Stimulated activated CD4-positive, alpha-beta T cell treated with anti-CD3 and anti-CD28 coated beads, Interleukin-15, amount 100 ng/mL, for 48 hours (primary cell): Measurements from ENCODE around the gene SLC16A3.
"Not testable (repeated sequence)": the region's sequence is repeated elsewhere in the genome, so short reads cannot be mapped to it uniquely, and the experiment has no call there.

Source experiments
- DNase-seq, 2 donors: peaks; one replicate each; pipeline ENCODE4 v3.0.0-alpha.2; 2020; ENCODE audit warnings: low read depth in 2 of 2

Gene SLC16A3

DNA sequence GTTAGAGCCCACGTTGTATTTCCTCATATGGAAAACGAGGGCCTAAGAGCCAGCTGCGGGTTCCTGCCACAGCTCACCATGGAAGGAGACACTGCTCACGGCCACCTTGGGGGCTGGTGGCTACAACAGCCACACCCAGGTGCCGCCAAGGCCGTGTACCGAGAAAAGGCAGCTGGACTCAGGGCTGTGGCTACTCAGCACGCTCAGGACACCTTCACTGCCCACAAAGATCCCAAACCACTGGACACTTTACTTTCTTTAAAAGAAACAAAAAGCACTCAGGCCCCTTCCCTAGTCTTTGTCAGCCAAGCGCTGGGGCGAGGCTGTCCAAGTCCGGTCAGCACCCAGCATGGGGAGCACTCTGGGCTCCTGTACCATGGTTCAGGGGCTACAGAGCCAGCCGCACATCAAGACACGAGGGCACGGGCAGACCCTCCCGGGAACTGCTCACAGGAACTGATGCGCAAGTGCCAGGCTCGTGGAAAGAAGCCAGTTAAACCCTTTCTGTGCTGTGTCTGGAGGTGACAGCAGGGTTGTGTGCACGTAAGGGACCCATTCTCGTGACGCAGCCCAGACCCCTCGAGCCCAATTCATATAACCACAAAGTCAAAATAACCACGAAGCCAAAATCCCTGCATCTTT is 18.5 kb downstream of the SLC16A3 start:
- no peak for DNase-seq

DNA sequence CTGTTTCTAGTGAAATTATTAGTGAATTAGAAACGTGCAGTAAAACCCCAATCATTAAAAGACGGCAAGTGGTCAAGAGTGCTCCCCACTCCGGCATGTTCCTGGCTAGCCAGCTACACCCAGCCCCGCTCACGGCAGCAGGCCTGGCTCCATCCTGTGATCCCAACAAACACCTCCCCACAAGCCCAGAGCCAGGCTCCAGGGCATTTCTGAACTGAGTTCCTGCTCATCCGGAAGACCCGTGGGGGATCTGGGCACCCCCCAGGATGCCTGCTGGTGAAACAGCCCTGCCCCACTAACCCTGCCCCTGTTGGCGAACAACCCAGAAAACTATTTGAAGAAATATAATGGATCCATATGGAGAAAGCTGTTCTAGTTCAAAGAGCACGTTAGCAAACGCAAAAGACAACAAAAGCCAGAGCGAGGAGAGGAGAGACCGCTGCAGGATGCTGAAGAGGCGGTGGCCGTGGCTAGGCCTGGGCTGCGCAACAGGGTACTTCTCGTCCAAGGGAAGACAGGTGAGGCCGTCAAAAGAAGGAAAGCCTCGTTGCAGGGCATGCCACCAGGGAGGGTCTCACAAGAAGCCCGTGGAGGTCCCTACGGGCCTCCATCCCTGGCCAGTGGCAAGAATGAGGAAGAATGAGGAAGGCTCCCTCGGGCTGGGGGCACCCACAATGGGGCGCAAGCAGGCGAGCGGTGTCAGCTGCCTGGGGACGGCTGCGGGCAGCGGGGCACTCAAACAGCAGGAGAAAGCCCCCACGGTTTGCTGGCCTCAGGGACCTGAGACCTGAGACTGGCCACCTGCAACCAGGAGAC is 19.2 kb downstream of the SLC16A3 start:
- DNase-seq: no peak

DNA sequence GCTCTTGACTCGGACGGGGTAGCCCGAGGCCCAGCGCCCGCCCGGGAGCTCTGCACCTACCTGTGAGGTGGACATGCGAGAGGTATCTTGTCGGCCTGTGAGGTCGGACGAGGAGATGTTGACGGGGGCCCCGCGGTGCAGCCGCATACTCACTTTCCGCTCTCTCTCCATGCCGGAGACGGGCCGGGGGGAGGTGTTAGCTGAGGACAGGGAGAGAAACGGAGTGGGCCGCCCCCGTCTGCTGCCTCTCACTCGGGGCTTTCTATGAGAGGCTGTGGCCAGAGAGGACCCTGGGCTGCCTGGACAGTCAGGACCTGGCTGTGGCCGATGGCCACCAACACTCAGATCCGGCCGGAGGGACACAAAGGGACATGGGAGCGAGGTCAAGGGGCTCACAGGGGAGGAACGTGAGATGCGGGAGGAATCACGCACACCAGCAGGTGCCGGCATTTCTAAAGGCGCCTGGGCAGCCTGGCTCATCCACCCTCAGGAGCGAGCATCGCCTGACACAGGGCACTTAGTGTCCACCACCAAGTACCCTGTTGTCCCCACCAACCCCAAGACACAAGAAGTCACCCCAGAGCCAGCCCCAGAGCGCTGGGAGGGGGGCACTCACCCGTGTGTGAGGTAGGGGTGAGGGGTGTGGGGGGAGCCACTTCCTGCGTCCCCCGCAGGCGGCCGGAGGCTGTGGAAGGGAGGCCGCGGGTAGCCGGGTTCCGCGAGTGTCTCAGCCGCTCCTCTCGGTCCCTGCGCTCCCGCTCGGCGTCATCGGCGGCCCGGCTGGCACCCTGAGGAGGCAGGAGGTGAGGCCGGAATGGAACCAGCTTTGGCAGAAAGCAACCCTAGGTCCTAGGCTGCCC is 20.2 kb downstream of the SLC16A3 start:
- no peak for DNase-seq

DNA sequence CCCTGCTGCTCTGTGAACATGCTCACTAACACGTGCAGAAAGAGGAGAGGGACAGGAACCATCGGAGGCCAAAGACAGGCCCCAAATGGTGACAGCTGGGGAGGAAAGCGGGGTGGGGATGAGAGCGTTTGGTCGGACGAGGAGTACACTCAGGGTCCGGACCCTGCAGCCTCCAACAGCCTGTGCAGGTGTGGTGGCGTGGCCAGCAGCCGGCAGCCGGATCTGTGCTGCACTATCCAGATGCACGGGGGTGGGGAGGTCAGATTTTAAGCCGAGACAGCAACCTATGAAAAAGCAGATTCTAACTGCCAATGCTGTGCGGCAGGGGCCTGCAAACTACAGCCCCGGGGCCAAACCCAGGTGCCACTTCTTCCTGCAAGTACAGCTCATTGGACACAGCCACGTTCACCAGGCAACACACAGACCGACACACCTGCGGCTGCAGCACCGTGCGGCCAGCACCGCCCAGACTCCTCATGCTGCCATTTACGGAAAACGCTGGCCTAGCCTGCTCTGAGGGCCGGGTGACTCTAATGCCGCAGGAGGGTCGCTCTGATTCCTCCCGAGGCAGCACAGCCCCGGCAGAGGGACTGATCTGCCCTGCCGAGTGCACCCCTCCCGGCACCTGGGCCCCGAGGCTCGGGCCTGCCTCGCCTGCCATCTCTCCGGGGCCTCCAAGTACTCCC is 21.2 kb downstream of the SLC16A3 start:
- no peak for DNase-seq

DNA sequence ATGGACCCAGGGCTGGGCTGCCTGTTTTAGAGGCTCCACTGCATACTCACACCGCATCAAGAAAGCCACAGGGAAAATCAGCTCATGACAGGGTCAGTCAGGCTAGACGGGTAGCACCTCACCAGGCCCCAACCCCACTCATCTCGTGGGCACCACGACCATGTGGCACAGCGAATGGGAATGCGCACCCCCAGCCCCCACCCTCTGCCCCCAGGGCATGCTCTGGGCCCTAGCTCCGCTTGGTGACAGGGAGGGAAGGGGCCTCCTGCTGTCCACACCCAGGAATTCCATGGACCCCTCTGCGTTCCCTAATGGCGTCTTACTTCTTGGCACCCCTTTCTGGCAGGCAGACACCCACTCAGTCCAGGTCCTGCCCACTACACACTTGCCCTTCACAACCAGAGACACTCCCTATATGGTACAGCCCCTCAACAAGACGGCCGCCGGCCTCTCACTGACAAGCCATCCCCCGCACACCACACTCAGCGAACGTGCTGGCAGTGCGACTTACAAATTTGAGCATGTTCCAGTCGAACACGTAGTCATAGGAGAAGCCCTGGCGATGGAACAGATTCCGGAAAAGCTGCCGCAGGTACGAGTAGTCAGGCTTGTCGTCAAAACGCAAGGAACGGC is 22.1 kb downstream of the SLC16A3 start:
- no peak for DNase-seq

DNA sequence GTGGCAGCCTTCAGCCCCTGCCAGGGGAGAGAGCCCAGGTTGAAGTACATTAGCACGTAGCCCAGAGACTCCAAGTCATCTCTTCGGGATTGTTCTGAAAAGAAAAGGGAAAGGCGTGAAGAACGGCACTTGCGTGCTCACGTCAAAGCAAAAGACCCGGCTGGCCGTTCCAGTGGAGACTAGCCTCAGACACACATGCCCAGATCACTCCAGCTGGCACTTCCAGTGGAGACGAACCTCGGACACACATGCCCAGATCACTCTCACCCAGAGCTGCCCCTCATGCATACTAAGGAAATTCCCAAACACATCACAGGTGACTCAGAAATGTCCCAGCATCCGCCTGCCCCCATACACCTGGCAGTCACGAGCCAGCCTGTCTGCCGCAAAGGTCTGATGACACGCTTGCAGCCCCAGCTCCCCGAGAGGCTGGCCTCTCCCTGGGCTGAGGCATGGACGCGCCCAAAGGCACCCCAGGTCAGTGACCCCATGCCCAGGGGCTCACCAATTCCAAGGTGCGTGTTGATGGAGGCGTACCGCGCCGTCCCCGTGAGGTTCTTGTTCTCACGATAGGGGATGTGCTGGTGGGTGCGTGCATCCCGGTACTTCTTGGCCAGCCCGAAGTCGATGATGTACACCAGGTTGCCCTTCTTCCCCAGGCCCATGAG is 23.8 kb downstream of the SLC16A3 start:
- DNase-seq: no peak

DNA sequence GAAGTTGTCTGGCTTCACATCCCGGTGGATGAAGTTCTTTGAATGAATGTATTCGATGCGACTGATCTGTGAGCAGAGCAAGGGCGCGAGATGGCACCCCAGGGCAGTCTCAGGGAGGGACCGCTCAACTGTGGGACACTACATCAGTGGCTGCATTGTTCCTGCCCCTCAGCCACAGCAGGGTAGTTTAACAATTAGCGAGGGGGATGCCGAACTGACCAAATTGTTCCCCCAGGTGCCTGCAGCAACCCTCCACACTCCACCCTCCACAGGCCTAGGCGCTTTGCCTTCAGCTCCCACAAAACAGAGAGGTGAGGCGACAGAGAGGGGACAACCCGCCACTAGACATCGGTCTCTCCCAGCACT is 24.3 kb downstream of the SLC16A3 start:
- DNase-seq: no peak

DNA sequence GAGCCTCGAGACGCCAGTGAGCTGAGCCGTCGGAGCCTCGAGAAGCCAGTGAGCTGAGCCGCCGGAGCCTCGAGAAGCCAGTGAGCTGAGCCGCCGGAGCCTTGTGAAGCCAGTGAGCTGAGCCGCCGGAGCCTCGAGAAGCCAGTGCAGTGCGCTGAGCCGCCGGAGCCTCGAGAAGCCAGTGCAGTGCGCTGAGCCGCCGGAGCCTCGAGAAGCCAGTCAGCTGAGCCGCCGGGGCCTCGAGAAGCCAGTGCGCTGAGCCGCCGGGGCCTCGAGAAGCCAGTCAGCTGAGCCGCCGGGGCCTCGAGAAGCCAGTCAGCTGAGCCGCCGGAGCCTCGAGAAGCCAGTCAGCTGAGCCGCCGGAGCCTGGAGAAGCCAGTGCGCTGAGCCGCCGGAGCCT is 25.3 kb downstream of the SLC16A3 start:
- not testable (repeated sequence) for DNase-seq

DNA sequence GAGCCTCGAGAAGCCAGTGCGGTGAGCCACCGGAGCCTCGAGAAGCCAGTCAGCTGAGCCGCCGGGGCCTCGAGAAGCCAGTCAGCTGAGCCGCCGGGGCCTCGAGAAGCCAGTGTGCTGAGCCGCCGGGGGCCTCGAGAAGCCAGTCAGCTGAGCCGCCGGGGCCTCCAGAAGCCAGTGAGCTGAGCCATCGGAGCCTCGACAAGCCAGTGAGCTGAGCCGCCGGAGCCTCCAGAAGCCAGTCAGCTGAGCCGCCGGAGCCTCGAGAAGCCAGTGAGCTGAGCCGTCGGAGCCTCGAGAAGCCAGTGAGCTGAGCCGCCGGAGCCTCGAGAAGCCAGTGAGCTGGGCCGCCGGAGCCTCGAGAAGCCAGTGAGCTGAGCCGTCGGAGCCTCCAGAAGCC is 25.9 kb downstream of the SLC16A3 start:
- not testable (repeated sequence) for DNase-seq

DNA sequence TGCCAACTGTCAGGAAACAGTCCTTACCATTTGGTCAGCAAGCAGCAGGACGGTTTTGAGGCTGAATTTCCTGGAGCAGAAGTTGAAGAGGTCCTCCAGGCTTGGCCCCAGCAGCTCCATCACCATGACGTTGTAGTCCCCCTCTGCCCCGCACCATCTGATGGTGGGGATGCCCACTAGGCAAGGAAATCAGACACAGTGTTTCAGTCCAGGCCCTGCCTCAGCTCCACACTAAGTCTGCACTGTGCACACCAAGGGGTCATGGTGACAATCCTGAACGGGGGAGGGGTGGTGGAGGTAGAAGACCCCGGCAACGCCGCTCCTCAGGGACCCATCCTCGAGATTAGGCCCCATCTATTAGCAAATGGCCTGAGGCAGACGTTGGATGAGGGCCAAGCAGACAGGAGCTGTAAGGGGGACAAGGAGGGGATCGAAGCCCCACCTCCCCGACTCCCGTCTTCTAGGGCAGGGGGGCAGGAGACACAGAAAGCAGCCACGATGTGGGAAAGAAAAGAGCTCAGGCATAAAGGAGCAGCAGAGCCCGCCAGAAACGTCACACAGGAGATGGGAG is 26.6 kb downstream of the SLC16A3 start:
- DNase-seq: no peak

DNA sequence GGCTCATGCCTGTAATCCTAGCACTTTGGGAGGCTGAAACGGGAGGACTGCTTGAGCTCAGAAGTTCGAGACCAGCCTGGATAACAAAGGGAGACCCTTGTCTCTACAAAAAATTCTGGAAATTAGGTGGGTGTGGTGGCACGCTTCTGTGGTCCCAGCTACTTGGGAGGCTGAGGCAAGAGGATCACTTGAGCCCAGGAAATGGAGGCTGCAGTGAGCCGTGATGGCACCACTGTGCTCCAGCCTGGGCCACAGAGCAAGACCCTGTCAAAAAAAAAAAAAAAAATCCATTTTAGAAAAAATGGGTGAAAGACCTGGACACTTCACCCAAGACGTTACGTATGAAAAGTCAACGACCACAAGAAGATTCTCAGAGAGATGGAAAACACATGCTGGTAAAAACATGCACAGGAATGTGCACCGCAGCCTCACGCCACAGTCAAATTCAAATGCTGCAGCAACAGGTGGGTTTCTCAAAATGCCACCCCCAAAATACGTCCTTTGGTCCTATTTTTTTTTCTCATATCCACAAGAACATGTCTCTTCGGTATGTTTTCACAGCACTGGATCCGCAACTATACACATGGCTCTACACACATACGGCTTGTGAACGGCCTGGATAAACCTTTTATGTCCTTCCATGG is 27.5 kb downstream of the SLC16A3 start:
- no peak for DNase-seq

DNA sequence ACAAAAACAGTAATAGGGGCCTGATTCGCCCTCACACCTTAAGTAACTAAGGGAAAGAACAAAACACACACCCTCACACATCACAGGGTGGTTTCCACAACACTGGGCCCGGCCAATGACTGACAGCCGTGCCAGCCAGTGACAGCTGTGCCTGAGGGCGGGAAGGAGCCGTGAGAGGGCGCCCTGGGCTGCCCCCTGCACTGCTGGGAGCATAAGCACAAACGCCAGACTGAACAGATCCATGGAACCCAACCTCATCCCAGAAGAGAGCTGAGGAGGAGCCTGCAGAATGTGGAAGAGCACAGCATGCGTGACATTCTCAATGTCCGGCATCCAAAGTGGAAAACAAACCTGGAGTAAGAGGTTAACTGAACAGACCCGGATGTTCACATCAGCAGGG is 28.6 kb downstream of the SLC16A3 start:
- DNase-seq: no peak

DNA sequence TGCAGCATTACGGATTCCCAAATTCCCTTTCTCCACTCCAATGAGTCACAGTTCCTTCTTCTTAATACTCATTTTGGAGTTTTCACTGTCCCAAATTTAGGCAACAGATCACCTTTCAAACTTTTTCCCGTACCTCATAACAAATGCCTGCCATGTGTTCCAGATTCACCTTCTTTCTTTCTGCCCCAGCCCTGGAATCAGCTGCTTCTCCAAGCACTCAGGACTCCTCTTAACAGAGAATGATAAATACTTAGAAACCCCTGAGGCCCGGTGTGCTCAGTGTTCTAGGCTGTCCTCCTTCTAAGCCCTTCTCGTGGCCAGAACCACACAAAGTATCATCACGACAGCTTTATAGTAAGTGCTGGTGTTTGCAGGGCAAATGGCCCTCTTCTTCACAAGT is 29.7 kb downstream of the SLC16A3 start:
- no peak for DNase-seq

DNA sequence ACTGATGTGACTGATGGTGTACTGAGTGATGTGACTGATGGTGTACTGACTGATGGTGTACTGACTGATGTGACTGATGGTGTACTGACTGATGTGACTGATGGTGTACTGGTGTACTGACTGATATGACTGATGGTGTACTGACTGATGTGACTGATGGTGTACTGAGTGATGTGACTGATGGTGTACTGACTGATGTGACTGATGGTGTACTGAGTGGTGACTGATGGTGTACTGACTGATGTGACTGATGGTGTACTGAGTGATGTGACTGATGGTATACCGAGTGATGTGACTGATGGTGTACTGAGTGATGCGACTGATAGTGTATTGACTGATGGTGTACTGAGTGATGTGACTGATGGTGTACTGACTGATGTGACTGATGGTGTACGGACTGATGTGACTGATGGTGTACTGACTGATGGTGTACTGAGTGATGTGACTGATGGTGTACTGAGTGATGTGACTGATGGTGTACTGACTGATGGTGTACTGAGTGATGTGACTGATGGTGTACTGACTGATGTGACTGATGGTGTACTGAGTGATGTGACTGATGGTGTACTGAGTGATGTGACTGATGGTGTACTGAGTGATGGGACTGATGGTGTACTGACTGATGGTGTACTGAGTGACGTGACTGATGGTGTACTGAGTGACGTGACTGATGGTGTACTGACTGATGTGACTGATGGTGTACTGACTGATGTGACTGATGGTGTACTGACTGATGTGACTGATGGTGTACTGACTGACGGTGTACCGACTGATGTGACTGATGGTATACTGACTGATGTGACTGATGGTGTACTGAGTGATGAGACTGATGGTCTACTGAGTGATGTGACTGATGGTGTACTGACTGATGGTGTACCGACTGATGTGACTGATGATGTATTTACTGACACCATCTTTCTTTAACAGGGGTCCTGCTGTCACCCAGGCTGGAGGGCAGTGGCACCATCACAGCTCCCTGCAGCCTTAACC is 31.4 kb downstream of the SLC16A3 start:
- not testable (repeated sequence) for DNase-seq

DNA sequence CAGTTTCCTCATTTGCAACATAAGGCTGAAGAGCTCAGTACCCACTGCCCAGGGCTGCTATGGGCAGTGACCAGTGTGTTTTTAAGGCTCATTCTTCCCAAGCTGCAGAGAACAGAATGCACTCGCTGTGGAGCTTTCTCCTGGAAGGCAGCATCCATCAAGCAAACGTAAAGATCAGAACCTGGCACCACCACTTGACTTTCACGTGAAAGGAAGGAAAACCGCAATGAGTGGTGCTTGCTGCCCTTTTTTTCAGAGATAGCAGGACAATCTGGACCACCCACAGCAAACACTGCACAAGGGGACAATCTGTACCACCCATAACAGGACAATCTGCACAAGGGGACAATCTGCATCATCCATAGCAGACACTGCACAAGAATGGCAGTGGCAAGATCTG is 33.5 kb downstream of the SLC16A3 start:
- no peak for DNase-seq

DNA sequence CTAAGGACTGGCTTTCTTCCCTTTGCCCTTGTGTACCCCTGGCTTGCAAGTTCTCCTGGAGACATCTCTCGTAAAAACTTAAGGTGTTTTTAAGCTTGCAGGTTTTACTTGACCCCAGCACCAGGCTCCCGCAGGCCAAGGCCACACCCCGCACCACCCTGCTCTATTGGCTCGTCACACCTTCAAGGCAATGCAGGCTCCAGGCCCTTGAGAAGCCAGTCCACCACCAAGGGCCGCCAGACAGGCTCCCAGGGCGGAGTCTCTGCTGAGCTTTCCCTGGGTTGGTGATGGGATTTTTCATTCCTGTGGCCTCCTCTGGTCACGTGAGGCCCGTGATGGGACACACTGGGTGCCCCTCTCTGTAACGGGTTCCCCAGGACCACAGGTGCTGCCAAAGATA is 34.8 kb downstream of the SLC16A3 start:
- DNase-seq: no peak

DNA sequence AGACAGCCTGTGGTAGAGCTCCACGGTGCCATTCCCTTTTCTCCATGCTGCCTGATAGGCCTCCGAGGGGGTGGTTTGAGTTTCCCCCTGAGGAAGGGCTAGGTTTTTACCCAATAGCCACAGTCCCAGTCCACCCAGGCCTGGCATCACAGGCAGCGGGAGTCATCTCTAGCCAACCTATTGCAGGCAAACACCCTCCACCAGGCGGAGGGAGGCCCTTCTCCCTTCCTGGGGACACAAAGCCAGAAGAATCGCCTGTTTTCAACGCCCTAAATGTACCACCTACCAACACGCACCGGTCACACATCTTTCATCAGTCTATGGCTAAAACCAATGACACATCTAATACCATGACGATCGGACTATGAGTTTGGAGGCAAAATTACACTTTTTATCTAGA is 37.3 kb downstream of the SLC16A3 start:
- DNase-seq: no peak

DNA sequence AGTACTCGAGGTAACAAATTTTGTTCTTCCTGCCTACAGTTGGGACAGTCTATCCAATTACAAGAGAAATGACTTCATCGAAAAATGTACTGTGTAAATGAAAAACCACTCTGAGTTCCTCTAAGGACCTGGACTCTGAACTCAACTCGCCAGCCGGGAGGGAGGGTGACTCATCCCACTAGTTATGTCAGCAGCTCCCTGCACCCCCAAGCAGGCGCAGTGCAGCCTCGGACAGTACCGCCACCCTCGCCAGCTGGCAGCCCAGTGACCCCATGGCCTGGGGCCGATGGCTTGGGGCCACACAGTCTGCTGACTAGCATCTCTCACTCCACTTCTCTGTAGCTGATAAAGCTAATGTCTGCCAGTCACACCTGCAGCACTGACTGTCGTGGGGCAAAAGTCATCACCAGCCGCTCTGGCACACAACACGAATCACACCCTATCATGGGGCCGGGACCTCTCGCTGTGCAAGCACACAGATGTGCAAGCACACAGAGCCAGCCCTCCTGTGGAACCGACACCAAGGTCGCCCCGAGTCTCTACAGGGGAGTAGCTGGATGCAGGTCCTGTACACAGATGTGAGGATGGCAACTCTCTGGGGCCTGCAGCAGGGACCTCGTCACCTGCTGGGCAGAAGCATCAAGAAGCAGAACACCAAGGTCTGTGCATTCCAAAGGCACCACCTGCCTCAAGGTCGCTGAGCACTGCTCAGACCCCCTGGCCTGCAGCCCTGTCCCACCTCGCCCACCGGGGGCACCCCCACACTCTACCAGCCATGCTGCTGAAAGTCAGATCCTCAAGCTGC is 38.9 kb downstream of the SLC16A3 start:
- no peak for DNase-seq
